ENCODE data around the gene SH2B3. TPM values are rescaled to one million over a fixed set of nuclear protein-coding genes. Genes with fewer than 3 reads are reported as not detected.
"Not testable (repeated sequence)": the region's sequence is repeated elsewhere in the genome, so short reads cannot be mapped to it uniquely, and the experiment has no call there.

Gene SH2B3
- total RNA-seq, 1 donor from 2014 or later, result 47.1 TPM

- DNase-seq (no peak), ATAC-seq (no peak)
- H3K27me3 ChIP-seq, result no peaks in the 10 kb centered on the region
- no peak overlapping the region for H3K4me3 ChIP-seq
- intact Hi-C loops (cut with DNase I), result no loop called here
- H3K36me3 ChIP-seq, result peaks cover 92% of the 10 kb centered on the region
- peaks cover 10% of the 10 kb centered on the region for H3K4me1 ChIP-seq
- TF ChIP-seq, protein P1, sequence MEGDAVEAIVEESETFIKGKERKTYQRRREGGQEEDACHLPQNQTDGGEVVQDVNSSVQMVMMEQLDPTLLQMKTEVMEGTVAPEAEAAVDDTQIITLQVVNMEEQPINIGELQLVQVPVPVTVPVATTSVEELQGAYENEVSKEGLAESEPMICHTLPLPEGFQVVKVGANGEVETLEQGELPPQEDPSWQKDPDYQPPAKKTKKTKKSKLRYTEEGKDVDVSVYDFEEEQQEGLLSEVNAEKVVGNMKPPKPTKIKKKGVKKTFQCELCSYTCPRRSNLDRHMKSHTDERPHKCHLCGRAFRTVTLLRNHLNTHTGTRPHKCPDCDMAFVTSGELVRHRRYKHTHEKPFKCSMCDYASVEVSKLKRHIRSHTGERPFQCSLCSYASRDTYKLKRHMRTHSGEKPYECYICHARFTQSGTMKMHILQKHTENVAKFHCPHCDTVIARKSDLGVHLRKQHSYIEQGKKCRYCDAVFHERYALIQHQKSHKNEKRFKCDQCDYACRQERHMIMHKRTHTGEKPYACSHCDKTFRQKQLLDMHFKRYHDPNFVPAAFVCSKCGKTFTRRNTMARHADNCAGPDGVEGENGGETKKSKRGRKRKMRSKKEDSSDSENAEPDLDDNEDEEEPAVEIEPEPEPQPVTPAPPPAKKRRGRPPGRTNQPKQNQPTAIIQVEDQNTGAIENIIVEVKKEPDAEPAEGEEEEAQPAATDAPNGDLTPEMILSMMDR (IDR thresholded peaks at IDR 0.05), result no peak
- H3K27ac ChIP-seq, result no peak overlapping the region
- H3K9me3 ChIP-seq, result no peaks in the 10 kb centered on the region
These were observed 50.0 kb downstream of the SH2B3 start for GRCh38 chr12:111455448-111456320.

DNA sequence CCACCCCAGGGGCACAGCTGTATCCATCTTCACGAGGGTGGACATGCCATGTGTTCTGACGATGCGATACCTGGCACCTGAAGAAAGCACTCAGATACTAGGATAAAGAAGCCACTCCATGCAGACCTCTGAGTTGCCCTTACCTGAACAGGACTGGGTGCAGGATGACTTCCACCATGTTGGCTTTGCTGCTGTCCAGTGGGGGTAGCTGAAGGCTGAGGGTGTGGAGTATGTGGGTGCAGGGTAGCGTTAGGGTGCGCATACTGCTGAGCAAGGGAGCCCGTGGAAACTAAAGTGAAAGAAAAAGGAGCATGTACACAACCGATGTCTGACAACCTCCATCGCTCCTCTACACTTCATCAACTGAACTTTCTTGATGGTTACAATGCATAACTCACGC lies 51.3 kb downstream of the SH2B3 start:
- H3K27me3 ChIP-seq, result no peaks in the 10 kb centered on the region
- H3K36me3 ChIP-seq, result peaks cover 83% of the 10 kb centered on the region
- no peak for ATAC-seq
- intact Hi-C loops (cut with DNase I), result no loop called here
- H3K4me3 ChIP-seq, result no peak overlapping the region
- DNase-seq, result no peak
- TF ChIP-seq, protein P1 (IDR thresholded peaks at IDR 0.05), result no peak
- no peak overlapping the region for H3K27ac ChIP-seq
- H3K9me3 ChIP-seq, result no peaks in the 10 kb centered on the region
- no peaks in the 10 kb centered on the region for H3K4me1 ChIP-seq

DNA sequence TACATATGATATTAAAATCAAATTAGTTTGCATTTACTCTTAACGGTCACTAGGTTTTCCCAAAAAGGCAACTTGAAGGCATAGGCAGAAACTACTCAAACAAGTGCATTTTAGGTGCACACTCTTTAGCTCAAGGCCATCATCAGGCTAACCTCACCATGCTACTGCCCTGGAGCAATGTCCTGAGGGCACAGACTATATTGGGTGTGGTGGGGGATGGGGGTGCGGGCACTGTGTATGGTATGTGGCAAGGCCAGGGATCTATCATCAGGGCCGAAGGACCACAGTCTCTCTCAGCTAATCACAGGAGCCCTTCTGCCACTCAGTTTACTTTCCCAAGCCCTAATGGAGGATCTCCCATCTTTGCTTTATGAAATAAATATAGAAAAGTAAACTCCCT lies 51.9 kb downstream of the SH2B3 start:
- H3K4me3 ChIP-seq, result no peak overlapping the region
- intact Hi-C loops (cut with DNase I), result no loop called here
- DNase-seq, result no peak
- TF ChIP-seq, protein P1 (IDR thresholded peaks at IDR 0.05), result no peak
- H3K27me3 ChIP-seq, result no peaks in the 10 kb centered on the region
- no peak overlapping the region for H3K27ac ChIP-seq
- peaks cover 78% of the 10 kb centered on the region for H3K36me3 ChIP-seq
- ATAC-seq, result no peak
- no peaks in the 10 kb centered on the region for H3K4me1 ChIP-seq
- no peaks in the 10 kb centered on the region for H3K9me3 ChIP-seq

DNA sequence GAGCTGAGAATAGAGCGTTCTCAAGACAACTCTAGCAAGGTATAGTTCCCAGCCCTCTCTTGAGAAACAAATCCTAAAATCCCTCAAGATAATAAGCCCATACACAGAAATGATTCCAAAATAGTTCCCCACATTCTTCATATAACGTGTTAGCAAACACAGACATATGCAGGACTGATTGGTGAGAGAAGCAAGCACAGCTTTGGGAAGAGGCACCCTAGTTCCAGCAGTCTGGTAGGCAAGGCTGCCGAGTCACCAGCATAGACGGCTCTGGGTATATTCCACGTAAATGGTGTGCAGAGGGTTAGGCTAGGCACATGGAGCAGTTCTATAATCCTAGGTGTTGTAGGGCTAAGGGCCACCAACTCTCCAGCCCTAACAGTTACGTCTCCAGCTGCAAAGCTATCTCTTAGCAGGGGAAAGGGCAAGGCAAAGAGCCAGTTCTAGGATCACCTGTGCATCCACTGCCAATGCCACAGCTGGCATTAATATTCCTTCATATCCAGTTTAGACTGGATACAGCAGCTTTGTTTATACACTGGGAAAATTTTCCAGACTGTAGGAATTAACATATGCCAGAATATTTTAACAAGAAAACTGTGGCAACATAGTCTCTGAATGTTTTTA lies 52.9 kb downstream of the SH2B3 start:
- Histone ChIP-seq H3K9me3 (no peaks in the 10 kb centered on the region), H3K27ac (no peak overlapping the region), H3K4me3 (no peak overlapping the region), H3K36me3 (peaks cover 67% of the 10 kb centered on the region), H3K4me1 (no peaks in the 10 kb centered on the region), H3K27me3 (no peaks in the 10 kb centered on the region)
- no peak for ATAC-seq
- TF ChIP-seq, protein P1 (IDR thresholded peaks at IDR 0.05), result no peak
- DNase-seq, result no peak
- intact Hi-C loops (cut with DNase I), result no loop called here

- intact Hi-C loops (cut with DNase I); H3K9me3 ChIP-seq; H3K4me1 ChIP-seq; ATAC-seq; H3K27ac ChIP-seq; H3K27me3 ChIP-seq; H3K4me3 ChIP-seq; DNase-seq: not testable (repeated sequence)
- peaks cover 60% of the 10 kb centered on the region for H3K36me3 ChIP-seq
These were observed 54.4 kb downstream of the SH2B3 start for GRCh38 chr12:111460111-111460510.

DNA sequence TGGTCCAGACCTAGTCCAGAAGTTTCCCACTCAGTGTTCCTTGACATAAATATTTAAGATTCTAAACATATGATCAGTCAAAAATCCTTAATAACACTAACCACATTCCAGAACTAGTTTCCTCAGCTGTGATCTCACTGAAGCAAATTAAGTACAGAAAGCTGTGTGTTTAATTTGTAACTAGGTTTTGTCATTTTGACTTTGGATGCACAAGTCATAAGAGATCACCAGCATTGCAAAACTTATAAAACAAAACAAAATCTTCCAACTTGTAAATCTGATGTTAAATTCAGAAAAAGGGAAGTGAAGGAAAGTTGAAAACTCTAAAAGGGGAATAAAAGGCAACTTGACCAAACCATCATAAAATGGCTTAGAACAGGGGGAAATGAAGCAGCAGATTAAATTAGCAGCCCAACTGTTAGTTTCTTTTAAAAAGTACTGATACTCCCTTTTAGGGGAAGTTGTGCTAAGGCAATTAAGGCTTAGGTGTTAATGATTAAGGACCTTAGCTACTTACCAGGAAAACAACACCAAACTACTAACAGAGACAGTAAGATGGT lies 56.6 kb downstream of the SH2B3 start:
- TF ChIP-seq, protein P1 (IDR thresholded peaks at IDR 0.05), result no peak
- Histone ChIP-seq H3K27ac (no peak overlapping the region), H3K9me3 (no peaks in the 10 kb centered on the region), H3K27me3 (no peaks in the 10 kb centered on the region), H3K36me3 (peaks cover 45% of the 10 kb centered on the region), H3K4me1 (no peaks in the 10 kb centered on the region), H3K4me3 (no peak overlapping the region)
- intact Hi-C loops (cut with DNase I), result no loop called here
- DNase-seq, result no peak
- ATAC-seq, result no peak

Data from upper lobe of right lung (tissue), 1 donor.